GM12864 (cell line): ENCODE data around the gene NIN.
A peak's percentile ranks its signal among the peaks of the same experiment; 100 is the strongest.

ENCODE experiments used
- DNase-seq: peaks from one replicate; pipeline ENCODE4 v3.0.0-alpha.2; 2011; ENCODE audit warnings: low read depth
- H3K4me3 ChIP-seq: 2 replicates; pipeline ENCODE4 v1.5.1; 2011; ENCODE audit warnings: mild to moderate bottlenecking, low read depth, low read length, control low read depth
- CTCF ChIP-seq: IDR thresholded peaks from 2 replicates; pipeline ENCODE4 v1.5.1; 2011; ENCODE audit warnings: low read depth, mild to moderate bottlenecking, moderate library complexity, low read length, control low read depth, inconsistent platforms; ENCODE audit errors: missing control alignments

The NIN gene

GRCh38 chr14:50773632-50774541 lies 57.1 kb downstream of the NIN start:
- H3K4me3 ChIP-seq, result no peak overlapping the region

GRCh38 chr14:50772412-50772811 lies 58.5 kb downstream of the NIN start:
- no peak overlapping the region for H3K4me3 ChIP-seq
- TF ChIP-seq CTCF, result no peak
- DNase-seq, result no peak

More at GRCh38 chr14:50773632-50774541, 57.1 kb downstream of the NIN start:
- TF ChIP-seq CTCF, result peak; percentile 68
- DNase-seq, result no peak

- no peak for DNase-seq
- TF ChIP-seq CTCF, result no peak
- no peak overlapping the region for H3K4me3 ChIP-seq
Measured at GRCh38 chr14:50770586-50770985, 60.4 kb downstream of the NIN start.

- TF ChIP-seq CTCF, result no peak
- DNase-seq, result no peak
- no peak overlapping the region for H3K4me3 ChIP-seq
Measured at GRCh38 chr14:50769863-50770500, 61.0 kb downstream of the NIN start.

- H3K4me3 ChIP-seq, result no peak overlapping the region
- TF ChIP-seq CTCF, result no peak
- no peak for DNase-seq
Measured at GRCh38 chr14:50768680-50769079, 62.3 kb downstream of the NIN start.

- no peak overlapping the region for H3K4me3 ChIP-seq
- TF ChIP-seq CTCF, result no peak
- no peak for DNase-seq
Measured at GRCh38 chr14:50766338-50766886, 64.5 kb downstream of the NIN start.
